Measurements from ENCODE around the gene MACROD2.

- no peak for TF ChIP-seq POLR2AphosphoS5 (IDR thresholded peaks at IDR 0.05)
- TF ChIP-seq CTCF (IDR thresholded peaks at IDR 0.05): no peak
- TF ChIP-seq POLR2A (IDR thresholded peaks at IDR 0.05): no peak
- TF ChIP-seq EP300 (IDR thresholded peaks at IDR 0.05): no peak
These were observed 720.1 kb downstream of the MACROD2 start for GRCh38 chr20:14715400-14715799.
